K562 (cell line): ENCODE measurements around the gene SPRING1. TPM values are rescaled to one million over a fixed set of nuclear protein-coding genes. Genes with fewer than 3 reads are reported as not detected.

Experiments used
- ELF2 ChIP-seq: fragments of 250-450 bp; sonication (Bioruptor Pico); IDR thresholded peaks from 2 replicates; pipeline ENCODE4 v1.5.0; 2021; ENCODE audit warnings: mild to moderate bottlenecking
- FOSL1 ChIP-seq: fragments of 200-800 bp; sonication (Bioruptor generic); conservative IDR thresholded peaks from 2 replicates; pipeline ENCODE4 v1.6.1; 2016; ENCODE audit warnings: missing genetic modification characterization, missing compliant biosample characterization
- HMBOX1 ChIP-seq: sonication (generic); IDR thresholded peaks from 2 replicates; pipeline ENCODE4 v1.6.1; 2016
- HMGN3 ChIP-seq: IDR thresholded peaks from 2 replicates; pipeline ENCODE4 v1.6.1; 2011; ENCODE audit warnings: borderline replicate concordance, low read depth, mild to moderate bottlenecking, mixed read lengths, low read length; ENCODE audit not compliant: insufficient read length; ENCODE audit errors: extremely low read depth
- HNRNPUL1 ChIP-seq: fragments of 200-400 bp; formaldehyde crosslinking; IDR thresholded peaks from 2 replicates; pipeline ENCODE4 v1.6.1; 2017; ENCODE audit warnings: low read length
- LCOR ChIP-seq: sonication (generic); formaldehyde crosslinking; IDR thresholded peaks from 2 replicates; pipeline ENCODE4 v1.8.0; 2022; ENCODE audit warnings: mild to moderate bottlenecking, missing genetic modification reagents
- POLR3G ChIP-seq: IDR thresholded peaks from 2 replicates; pipeline ENCODE4 v1.6.1; 2011; ENCODE audit not compliant: insufficient read length, insufficient replicate concordance; ENCODE audit errors: extremely low read depth
- RBM34 ChIP-seq: fragments of 200-400 bp; formaldehyde crosslinking; IDR thresholded peaks from 2 replicates; pipeline ENCODE4 v1.6.1; 2018; ENCODE audit warnings: low read length, borderline replicate concordance; ENCODE audit not compliant: insufficient read depth
- TAF7 ChIP-seq: fragments of 450-650 bp; IDR thresholded peaks from 2 replicates; pipeline ENCODE4 v1.6.1; 2016; ENCODE audit warnings: missing genetic modification characterization, missing compliant biosample characterization
- TCF7 ChIP-seq: sonication (generic); IDR thresholded peaks from 2 replicates; pipeline ENCODE4 v1.6.1; 2016; ENCODE audit warnings: antibody characterized with exemption, borderline replicate concordance
- TCFL5 ChIP-seq: fragments of 250-450 bp; sonication (Bioruptor Pico); conservative IDR thresholded peaks from 2 replicates; pipeline ENCODE4 v1.6.1; 2021; ENCODE audit warnings: mild to moderate bottlenecking, moderate library complexity, matching md5 sums
- ZKSCAN1 ChIP-seq: fragments of 150-350 bp; IDR thresholded peaks from 2 replicates; pipeline ENCODE4 v1.6.1; 2016; ENCODE audit warnings: low read depth, low read length
- ZNF253 ChIP-seq: fragments of 250-450 bp; sonication (Bioruptor Pico); conservative IDR thresholded peaks from 2 replicates; pipeline ENCODE4 v1.6.1; 2021; ENCODE audit warnings: mild to moderate bottlenecking
- ZNF592 ChIP-seq: fragments of 450-650 bp; IDR thresholded peaks from 2 replicates; pipeline ENCODE4 v1.6.1; 2017; ENCODE audit warnings: antibody characterized with exemption, mild to moderate bottlenecking
- polyA plus RNA-seq, 8 experiments: library from polyadenylated mRNA; depleted of rRNA in 4 of 8; stranded (reverse) in 5 of 8; unstranded in 3 of 8; fragments of >200 nt; fragmentation: Nextera tagmentation in 2 of 8; fragmentation: Illumina TruSeq in 1 of 8; extraction: Ambion mirVana in 2 of 8; extraction: Trizol in 1 of 8; gene quantifications; 2 replicates each; pipeline versions ENCODE4 v1.2.1 to v1.2.3, GENCODE V29; 2011 to 2014; ENCODE audit warnings: inconsistent platforms in 1 of 8, missing spikeins in 1 of 8
- total RNA-seq, 7 experiments: library from RNA; depleted of rRNA in 6 of 7; stranded (reverse); fragments of >200 nt in 6 of 7; fragmentation: Illumina TruSeq in 2 of 7; extraction: Trizol in 2 of 7; gene quantifications; 2 replicates each; pipeline versions ENCODE4 v1.2.1 to v1.2.3, GENCODE V29; 2011 to 2021; ENCODE audit warnings: low replicate concordance in 1 of 7
- TF ChIP-seq, protein P1 (sequence below): fragments of 450-650 bp; IDR thresholded peaks from 2 replicates; pipeline ENCODE4 v1.6.1; 2016

The SPRING1 gene
- total and polyA plus RNA-seq, 9 of the 15 experiments (the other 6 are each of a cell fraction or from before 2014, with no cell fraction given), result 1.1 to 20.0 (median 8.0) TPM

DNA sequence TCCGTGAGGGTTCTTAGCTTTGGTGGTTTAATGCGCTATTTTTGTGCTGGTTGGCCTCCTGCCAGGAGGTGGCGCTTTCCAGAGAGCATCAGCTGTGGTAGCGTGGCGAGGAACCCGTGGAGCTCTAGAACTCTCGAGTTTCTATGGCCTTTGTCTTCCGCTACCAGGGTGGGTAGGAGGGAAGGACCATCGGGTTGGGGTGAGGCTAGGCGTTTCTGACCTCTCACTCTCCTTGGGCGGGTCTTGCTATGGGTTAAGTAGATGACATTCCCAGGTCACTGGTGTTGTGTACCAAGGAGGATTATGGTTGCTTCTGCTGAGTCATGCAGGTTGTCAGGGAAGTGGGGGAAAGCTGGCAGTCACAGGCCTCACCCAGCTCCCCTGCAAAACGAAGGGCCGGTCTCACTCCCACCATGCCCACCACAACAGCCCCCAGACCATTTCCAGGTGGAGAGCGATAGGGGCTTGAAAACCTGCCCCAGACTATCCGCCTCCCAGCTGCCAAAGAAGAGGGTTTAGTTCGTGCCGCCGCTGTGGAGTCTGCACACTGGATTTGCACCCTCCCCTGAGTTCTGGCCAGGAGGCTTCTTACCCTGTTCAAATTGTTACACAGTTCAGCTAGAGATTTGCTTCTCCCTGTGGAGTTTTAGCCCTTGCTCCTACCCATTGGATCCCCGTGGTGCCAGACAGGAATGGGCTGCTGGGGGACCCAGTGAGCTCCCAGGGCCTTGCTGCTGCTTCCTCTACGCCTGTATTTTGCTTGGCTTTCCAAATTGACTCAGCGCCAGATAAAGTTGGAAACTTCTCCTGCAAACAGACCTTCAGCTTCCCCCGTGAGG is 22.1 kb upstream of the SPRING1 start (continued):
- TF ChIP-seq HNRNPUL1 (no peak), TCFL5 (CRISPR knock-in tag) (no peak), ZNF592 (0 out of 2 replicates have a peak, but pooled peaks have one; percentile 16), LCOR (no peak), FOSL1 (tag) (0 out of 2 replicates have a peak, but pooled peaks have one; percentile 21), POLR3G (no peak), HMBOX1 (peak; percentile 52; the same call in 1 of the 2 replicates), HMGN3 (no peak), RBM34 (no peak), TAF7 (tag) (0 out of 2 replicates have a peak, but pooled peaks have one; percentile 22), TCF7 (no peak), ZNF253 (no peak), ELF2 (CRISPR knock-in tag) (no peak), ZKSCAN1 (no peak)
- TF ChIP-seq, protein P1, sequence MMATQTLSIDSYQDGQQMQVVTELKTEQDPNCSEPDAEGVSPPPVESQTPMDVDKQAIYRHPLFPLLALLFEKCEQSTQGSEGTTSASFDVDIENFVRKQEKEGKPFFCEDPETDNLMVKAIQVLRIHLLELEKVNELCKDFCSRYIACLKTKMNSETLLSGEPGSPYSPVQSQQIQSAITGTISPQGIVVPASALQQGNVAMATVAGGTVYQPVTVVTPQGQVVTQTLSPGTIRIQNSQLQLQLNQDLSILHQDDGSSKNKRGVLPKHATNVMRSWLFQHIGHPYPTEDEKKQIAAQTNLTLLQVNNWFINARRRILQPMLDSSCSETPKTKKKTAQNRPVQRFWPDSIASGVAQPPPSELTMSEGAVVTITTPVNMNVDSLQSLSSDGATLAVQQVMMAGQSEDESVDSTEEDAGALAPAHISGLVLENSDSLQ, result no peak
